Kidney (tissue), 14 donors: Measurements from ENCODE around the gene PTH1R. TPM values are rescaled to one million over a fixed set of nuclear protein-coding genes. Genes with fewer than 3 reads are reported as not detected.

Source experiments
- DNase-seq, 5 donors: peaks; one replicate each; pipeline ENCODE4 v3.0.0-alpha.2; 2013 to 2020
- FAIRE-seq: peaks from 2 replicates; lab custom pipeline; 2012; peaks lifted over from hg19 to GRCh38; lab: Jason Lieb, UNC
- H3K27ac ChIP-seq, 2 donors: one replicate each; pipeline ENCODE4 v1.7.0; 2013; ENCODE audit warnings: low read depth in 2 of 2, low read length in 2 of 2, inconsistent platforms in 1 of 2
- H3K27me3 ChIP-seq: one replicate; pipeline ENCODE4 v1.7.1; 2013; ENCODE audit warnings: low read length, inconsistent platforms; ENCODE audit not compliant: control insufficient read depth, insufficient read depth
- H3K36me3 ChIP-seq, 3 donors: one replicate each; pipeline versions ENCODE4 v1.7.0 to v1.7.1; 2013; ENCODE audit warnings: low read length in 3 of 3, control low read depth in 1 of 3, inconsistent platforms in 1 of 3; ENCODE audit not compliant: insufficient read depth in 3 of 3, control insufficient read depth in 2 of 3
- H3K4me1 ChIP-seq, 3 donors: one replicate each; pipeline versions ENCODE4 v1.7.0 to v1.7.1; 2013; ENCODE audit warnings: low read length in 3 of 3, inconsistent platforms in 1 of 3, low read depth in 1 of 3; ENCODE audit not compliant: control insufficient read depth in 2 of 3, insufficient read depth in 2 of 3
- H3K4me3 ChIP-seq, 3 donors: one replicate each; pipeline versions ENCODE4 v1.7.0 to v1.8.1; 2013; ENCODE audit warnings: low read length in 3 of 3, control low read depth in 1 of 3, inconsistent platforms in 1 of 3
- H3K9ac ChIP-seq, 3 donors: one replicate each; pipeline versions ENCODE4 v1.7.0 to v1.7.1; 2013; ENCODE audit warnings: low read length in 3 of 3, control low read depth in 1 of 3, inconsistent platforms in 1 of 3
- H3K9me3 ChIP-seq, 3 donors: one replicate each; pipeline versions ENCODE4 v1.7.0 to v1.7.1; 2013; ENCODE audit warnings: low read length in 3 of 3, control low read depth in 1 of 3, inconsistent platforms in 1 of 3; ENCODE audit not compliant: control insufficient read depth in 2 of 3, insufficient read depth in 1 of 3
- intact Hi-C: fragments of 100-400 bp; cut with DNase I; formaldehyde crosslinking; loops from one replicate; pipeline ENCODE4 v1.11.1; 2022
- polyA plus RNA-seq: library from polyadenylated mRNA; stranded (reverse); fragments of 350-450 nt; fragmentation: Illumina TruSeq; extraction: RNeasy Lipid Tissue Mini Kit (QIAGEN cat#74804); gene quantifications from one replicate; pipeline ENCODE4 v1.2.3, GENCODE V29; 2014; ENCODE audit warnings: low read depth, low replicate concordance; ENCODE audit not compliant: insufficient read depth
- total RNA-seq: library from RNA; stranded (reverse); fragmentation: NEBNext Ultra II Directional; extraction: Animal tissue kit (Norgen Biotek cat#: 25700); gene quantifications from one replicate; pipeline ENCODE4 v1.2.1, GENCODE V29; 2021
- TF ChIP-seq, protein P1 (sequence below): IDR thresholded peaks from 3 replicates; pipeline ENCODE4 v1.5.1; 2012; ENCODE audit warnings: mild to moderate bottlenecking, moderate library complexity, borderline replicate concordance; ENCODE audit not compliant: insufficient read depth; ENCODE audit errors: extremely low read depth
- donor health status: control.
- donor health status: control.
- donor health status: control.
- donor health status: control.
- donor health status: control.
- donor health status: DM: yes; HTN: yes; CAD: no.
- donor health status: Normal renal cell carcinoma (clear cell type).

Gene PTH1R
- total and polyA plus RNA-seq, 2 donors from 2014 or later, result 286 to 1,885 TPM

DNA sequence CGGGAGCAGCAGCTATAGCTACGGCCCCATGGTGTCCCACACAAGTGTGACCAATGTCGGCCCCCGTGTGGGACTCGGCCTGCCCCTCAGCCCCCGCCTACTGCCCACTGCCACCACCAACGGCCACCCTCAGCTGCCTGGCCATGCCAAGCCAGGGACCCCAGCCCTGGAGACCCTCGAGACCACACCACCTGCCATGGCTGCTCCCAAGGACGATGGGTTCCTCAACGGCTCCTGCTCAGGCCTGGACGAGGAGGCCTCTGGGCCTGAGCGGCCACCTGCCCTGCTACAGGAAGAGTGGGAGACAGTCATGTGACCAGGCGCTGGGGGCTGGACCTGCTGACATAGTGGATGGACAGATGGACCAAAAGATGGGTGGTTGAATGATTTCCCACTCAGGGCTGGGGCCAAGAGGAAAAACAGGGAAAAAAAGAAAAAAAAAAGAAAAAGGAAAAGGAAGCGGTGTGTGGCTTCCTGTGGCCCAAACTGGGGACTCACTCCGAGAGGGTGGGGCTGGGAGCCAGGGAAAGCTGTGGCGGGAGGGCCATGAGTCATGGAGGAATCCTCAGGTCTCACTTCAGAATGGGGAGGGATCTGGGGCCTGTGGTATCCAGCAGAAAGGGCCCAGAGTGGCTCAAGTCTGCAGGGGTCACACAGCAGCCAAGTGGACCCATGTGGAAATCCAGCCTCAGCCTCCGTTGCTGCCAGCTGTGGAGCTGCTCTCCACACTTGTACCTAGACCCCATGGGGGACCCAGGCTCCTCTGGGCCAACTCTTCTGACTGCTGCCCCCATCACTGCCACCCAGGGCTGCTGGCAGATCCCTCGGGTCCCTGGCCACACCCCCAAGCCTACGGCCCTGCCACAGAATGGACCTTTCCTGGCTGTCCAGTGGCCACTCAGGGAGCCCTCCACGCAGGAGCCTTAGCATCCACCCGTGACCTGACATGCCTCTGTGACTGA lies 26.1 kb downstream of the PTH1R start:
- DNase-seq (peak in 2 of 5 donors; percentile 48 to 72), FAIRE-seq (no peak)
- Histone ChIP-seq H3K27ac (no peak overlapping the region), H3K36me3 (peaks cover 0 to 20% (median 0%) of the 10 kb centered on the region in 3 donors), H3K9me3 (no peaks in the 10 kb centered on the region), H3K9ac (no peak overlapping the region), H3K4me3 (no peak overlapping the region), H3K27me3 (no peaks in the 10 kb centered on the region), H3K4me1 (peaks cover 0 to 9% (median 0%) of the 10 kb centered on the region in 3 donors)
- TF ChIP-seq, protein P1, sequence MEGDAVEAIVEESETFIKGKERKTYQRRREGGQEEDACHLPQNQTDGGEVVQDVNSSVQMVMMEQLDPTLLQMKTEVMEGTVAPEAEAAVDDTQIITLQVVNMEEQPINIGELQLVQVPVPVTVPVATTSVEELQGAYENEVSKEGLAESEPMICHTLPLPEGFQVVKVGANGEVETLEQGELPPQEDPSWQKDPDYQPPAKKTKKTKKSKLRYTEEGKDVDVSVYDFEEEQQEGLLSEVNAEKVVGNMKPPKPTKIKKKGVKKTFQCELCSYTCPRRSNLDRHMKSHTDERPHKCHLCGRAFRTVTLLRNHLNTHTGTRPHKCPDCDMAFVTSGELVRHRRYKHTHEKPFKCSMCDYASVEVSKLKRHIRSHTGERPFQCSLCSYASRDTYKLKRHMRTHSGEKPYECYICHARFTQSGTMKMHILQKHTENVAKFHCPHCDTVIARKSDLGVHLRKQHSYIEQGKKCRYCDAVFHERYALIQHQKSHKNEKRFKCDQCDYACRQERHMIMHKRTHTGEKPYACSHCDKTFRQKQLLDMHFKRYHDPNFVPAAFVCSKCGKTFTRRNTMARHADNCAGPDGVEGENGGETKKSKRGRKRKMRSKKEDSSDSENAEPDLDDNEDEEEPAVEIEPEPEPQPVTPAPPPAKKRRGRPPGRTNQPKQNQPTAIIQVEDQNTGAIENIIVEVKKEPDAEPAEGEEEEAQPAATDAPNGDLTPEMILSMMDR, result no peak
- intact Hi-C loops, result no loop called here

DNA sequence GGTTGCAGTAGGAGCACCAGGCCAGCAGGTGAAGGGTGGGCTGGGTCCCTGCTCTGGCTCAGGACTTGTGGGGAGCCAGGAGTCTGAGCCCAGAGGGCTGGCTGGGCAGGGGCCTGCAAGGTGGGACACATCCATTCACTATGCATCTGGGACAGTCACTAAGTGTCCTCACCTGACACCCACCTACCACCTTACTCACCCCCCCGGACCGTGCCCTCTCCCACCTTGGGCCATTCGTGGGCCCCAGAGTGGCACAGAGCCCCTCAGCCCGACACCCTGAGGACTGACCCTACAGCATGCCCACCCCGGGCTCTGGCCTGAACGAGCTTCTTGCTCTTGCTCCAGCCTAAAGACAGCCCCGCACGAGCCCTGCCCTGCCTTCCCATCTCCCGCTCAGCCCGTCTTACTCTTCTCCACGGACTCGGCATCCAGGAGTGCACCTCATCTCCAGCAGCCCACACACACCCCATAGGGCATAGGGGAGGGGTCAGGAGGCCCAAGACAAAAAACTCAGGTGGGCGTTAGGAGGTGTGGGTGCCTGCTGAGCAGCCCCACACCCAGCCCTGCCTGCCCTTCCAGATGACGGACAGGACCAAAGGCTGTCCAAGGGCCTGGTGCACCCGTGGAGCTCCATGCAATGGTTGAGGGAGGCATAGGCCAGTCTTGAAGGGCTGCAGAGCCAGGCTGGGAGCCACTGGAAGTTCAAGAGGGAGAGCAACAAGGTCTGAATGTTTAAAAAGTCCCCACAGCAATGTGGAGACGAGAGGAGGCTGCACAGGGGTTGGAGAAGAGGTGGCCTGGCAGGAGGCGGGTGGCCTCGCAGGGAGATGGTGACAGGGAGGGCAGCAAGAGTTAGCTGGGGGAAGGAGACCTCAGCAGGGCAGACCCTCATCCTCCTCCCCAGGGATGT lies 27.0 kb downstream of the PTH1R start:
- Histone ChIP-seq H3K27ac (peak overlapping the region in 1 of 2 donors; percentile 32), H3K4me1 (peaks cover 0 to 17% (median 5%) of the 10 kb centered on the region in 3 donors), H3K9ac (peak overlapping the region in 1 of 3 donors; percentile 19), H3K27me3 (no peaks in the 10 kb centered on the region), H3K9me3 (no peaks in the 10 kb centered on the region), H3K36me3 (peaks cover 0 to 20% (median 0%) of the 10 kb centered on the region in 3 donors), H3K4me3 (no peak overlapping the region)
- DNase-seq, result peak in 2 of 5 donors; percentile 33 to 77
- FAIRE-seq, result no peak
- TF ChIP-seq, protein P1, result no peak
- intact Hi-C loops, result no loop called here

DNA sequence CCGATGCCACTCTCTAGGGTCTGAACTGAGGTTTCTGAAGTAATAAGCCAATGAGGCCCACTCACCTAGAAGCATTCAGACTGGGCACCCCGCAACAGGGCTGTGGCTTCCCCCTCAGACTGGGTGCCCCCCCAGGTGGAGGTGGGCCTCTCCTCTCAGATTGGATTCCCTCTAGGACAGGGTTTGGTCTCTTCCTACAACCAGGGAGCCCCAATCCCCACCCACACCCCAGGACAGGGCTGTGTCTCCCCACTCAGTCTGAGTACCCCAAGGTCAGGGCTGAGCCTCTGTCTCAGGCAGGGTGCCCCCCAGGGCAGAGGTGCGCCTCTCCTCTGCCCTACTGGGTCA lies 27.7 kb downstream of the PTH1R start:
- H3K4me3 ChIP-seq, result no peak overlapping the region
- H3K9me3 ChIP-seq, result no peaks in the 10 kb centered on the region
- H3K4me1 ChIP-seq, result peaks cover 0 to 20% (median 8%) of the 10 kb centered on the region in 3 donors
- peak overlapping the region in 1 of 3 donors; percentile 19 for H3K9ac ChIP-seq
- H3K27ac ChIP-seq, result peak overlapping the region in 1 of 2 donors; percentile 32
- TF ChIP-seq, protein P1, result no peak
- peaks cover 0 to 19% (median 0%) of the 10 kb centered on the region in 3 donors for H3K36me3 ChIP-seq
- no peaks in the 10 kb centered on the region for H3K27me3 ChIP-seq
- DNase-seq (peak in 1 of 5 donors; percentile 59), FAIRE-seq (no peak)
- intact Hi-C loops, result no loop called here
